Stomach (tissue), 4 donors: ENCODE measurements around the gene NAA11.

Experiments used
- EP300 ChIP-seq: sonication (generic); formaldehyde crosslinking; IDR thresholded peaks from one replicate; pipeline ENCODE4 v1.6.1; 2017; ENCODE audit warnings: antibody characterized with exemption
- POLR2A ChIP-seq, 4 donors: fragments of 450-650 bp; IDR thresholded peaks; one replicate each; pipeline ENCODE4 v1.6.1; 2016; ENCODE audit warnings: antibody characterized with exemption in 4 of 4, control low read depth in 2 of 4, mild to moderate bottlenecking in 1 of 4, moderate library complexity in 1 of 4
- POLR2AphosphoS5 ChIP-seq, 3 donors: sonication (generic); formaldehyde crosslinking; IDR thresholded peaks; one replicate each; pipeline ENCODE4 v1.6.1; 2016; ENCODE audit warnings: antibody characterized with exemption in 3 of 3
- TF ChIP-seq, protein P1 (sequence below), 7 experiments: fragments of 450-650 bp in 4 of 7; fragments of 200-600 bp in 3 of 7; sonication (generic) in 3 of 7; IDR thresholded peaks; one replicate each; pipeline ENCODE4 v1.5.1; 2016 to 2019; ENCODE audit warnings: antibody characterized with exemption in 7 of 7, control low read depth in 2 of 7, mild to moderate bottlenecking in 1 of 7

DNA sequence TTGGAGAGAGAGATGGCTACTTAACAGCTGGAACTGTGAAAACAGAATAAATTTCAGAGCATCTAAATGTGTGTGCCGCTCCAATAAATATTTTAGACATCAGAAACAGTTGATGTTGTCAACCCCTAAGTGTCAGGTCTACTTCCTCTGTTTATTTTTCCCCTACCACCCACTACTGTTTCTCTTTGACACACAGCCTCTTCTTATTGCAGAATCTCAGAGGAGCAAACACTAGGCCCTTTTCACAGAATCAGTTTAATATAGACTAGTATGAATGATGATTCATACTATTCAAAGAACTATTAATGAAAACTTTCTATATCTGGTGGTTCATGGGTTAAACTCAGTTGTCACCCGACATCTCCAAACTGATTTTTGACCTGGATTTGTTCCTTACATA, 33.9 kb downstream of the NAA11 start:
- TF ChIP-seq, protein P1, sequence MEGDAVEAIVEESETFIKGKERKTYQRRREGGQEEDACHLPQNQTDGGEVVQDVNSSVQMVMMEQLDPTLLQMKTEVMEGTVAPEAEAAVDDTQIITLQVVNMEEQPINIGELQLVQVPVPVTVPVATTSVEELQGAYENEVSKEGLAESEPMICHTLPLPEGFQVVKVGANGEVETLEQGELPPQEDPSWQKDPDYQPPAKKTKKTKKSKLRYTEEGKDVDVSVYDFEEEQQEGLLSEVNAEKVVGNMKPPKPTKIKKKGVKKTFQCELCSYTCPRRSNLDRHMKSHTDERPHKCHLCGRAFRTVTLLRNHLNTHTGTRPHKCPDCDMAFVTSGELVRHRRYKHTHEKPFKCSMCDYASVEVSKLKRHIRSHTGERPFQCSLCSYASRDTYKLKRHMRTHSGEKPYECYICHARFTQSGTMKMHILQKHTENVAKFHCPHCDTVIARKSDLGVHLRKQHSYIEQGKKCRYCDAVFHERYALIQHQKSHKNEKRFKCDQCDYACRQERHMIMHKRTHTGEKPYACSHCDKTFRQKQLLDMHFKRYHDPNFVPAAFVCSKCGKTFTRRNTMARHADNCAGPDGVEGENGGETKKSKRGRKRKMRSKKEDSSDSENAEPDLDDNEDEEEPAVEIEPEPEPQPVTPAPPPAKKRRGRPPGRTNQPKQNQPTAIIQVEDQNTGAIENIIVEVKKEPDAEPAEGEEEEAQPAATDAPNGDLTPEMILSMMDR (IDR thresholded peaks at IDR 0.05) = no peak
- TF ChIP-seq POLR2A (IDR thresholded peaks at IDR 0.05) = no peak
- TF ChIP-seq EP300 = no peak
- no peak for TF ChIP-seq POLR2AphosphoS5 (IDR thresholded peaks at IDR 0.05)
